HG02938 (cell line): ENCODE measurements around the gene DSG2.
A peak's percentile ranks its signal among the peaks of the same experiment; 100 is the strongest.

Experiments used
- ATAC-seq: cut with Tn5 transposase; IDR thresholded peaks from one replicate; pipeline ENCODE4 v1.9.1; 2021; ENCODE audit warnings: mild to moderate bottlenecking, moderate library complexity; ENCODE audit not compliant: unreplicated experiment

Gene DSG2

DNA sequence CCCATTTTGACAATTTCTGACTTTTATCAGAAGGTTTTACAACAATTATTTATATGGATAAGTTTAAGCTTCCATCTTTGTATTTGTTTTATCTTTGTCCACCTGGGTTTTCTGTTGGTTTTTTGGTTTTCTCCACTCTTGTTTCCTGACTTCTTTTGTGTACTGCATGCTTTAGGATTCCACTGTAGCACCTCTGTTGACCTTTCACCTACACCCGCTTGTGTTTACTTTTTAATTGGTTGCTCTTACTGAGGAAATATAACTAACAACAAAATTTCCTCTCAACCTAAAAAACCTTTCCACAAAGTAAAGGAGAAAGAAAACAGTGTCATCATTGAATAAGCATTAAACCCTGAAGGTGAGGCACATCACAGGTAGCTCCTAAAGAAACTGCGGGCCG lies 53.9 kb downstream of the DSG2 start:
- ATAC-seq = no peak

GRCh38 chr18:31553800-31554199 lies 55.8 kb downstream of the DSG2 start:
- no peak for ATAC-seq

- ATAC-seq = no peak
These were observed 56.8 kb downstream of the DSG2 start for GRCh38 chr18:31554776-31555175.

DNA sequence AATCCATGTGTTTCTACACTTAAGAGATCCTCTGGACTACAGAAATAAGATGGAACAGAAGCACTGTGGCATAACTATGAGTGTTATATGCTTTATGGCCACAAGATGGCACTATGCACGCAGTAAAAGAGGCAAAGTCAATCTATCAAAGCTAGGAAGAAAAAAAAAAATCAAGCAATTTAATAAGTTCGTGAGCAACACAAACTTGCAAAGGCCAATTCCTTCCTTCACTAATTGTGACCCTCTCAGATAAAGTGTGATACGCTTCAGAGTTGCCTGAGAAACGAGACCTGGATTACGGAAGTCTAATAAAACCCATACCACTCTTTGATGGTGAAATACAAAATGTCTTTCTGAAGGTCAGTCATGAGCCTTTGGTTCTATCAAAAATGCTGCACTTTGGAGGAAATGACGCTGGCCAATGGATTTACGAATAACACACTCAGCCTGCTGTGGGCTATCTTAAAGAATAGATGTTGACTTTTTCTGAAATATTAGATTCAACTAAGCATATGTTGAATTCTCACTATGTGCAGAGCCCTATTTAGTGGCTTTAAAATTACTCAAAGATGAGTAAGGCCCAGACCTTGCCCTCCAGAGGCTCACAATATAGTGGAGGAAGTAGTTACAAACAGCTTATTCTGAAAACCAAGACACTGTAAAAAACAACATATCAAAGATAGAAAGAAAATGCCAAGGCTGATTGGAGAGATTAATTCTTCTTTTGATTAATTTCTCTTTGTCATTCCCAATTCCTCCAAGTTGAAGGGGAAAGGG lies 58.2 kb downstream of the DSG2 start:
- ATAC-seq = no peak

- ATAC-seq = no peak
These were observed 59.5 kb downstream of the DSG2 start for GRCh38 chr18:31557446-31557845.

- no peak for ATAC-seq
These were observed 60.6 kb downstream of the DSG2 start for GRCh38 chr18:31558567-31558966.

DNA sequence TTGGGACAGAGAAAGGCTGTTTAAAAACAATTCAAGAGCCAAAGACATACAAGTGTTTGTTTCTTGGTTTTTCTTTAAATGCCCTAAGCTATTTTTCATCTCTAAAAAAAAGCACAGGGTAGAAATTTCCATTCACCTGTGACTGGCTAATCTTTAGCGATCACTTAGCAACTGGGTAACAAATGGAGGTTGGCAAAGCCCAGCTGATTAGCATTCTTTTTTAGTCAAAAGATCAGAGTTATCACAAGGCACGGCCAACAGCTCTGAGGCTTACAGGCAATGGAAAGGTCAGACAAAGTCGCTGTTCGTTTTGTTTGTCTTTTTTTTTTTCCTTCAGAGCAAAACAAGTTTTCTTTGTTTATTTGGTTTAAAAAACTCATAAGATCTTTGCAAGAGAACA lies 64.7 kb downstream of the DSG2 start:
- ATAC-seq = no peak

DNA sequence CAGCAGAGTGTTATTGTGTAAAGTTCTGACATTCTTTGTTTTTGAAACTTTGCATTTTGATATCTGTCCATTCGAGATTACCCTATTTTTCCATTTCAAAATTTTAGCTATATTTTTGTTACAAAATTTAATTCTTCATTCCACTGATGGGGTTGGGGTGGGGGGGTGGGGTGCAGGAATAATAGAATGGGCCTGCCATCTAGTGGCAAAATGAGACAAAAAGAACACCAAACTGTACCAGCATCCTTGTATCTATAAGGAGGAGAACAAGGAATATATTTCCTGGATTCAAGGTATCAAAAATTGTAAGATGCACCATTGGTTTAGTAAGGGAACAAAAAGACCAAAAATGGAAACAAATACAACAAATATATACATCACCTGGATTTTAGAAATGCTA lies 65.8 kb downstream of the DSG2 start:
- no peak for ATAC-seq

DNA sequence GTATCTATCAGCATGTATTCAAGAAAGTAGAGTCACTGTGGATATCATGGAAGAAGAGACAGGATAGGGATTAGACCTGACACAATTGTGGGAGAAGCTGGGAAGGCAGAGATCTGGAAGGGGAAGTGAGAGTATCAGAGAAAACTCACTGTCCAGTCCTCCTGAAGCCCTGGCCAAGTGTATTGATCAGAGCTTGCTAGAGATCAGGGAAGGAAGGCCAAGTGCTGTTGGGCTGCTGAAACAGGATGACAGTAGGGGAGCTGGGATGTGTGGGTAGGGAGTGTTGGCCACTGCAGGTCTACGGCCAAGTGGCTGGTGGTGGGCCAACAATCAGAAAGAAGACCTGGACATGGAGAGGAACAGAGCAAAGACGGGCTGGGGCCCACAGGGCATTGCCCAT lies 67.4 kb downstream of the DSG2 start:
- ATAC-seq = no peak

DNA sequence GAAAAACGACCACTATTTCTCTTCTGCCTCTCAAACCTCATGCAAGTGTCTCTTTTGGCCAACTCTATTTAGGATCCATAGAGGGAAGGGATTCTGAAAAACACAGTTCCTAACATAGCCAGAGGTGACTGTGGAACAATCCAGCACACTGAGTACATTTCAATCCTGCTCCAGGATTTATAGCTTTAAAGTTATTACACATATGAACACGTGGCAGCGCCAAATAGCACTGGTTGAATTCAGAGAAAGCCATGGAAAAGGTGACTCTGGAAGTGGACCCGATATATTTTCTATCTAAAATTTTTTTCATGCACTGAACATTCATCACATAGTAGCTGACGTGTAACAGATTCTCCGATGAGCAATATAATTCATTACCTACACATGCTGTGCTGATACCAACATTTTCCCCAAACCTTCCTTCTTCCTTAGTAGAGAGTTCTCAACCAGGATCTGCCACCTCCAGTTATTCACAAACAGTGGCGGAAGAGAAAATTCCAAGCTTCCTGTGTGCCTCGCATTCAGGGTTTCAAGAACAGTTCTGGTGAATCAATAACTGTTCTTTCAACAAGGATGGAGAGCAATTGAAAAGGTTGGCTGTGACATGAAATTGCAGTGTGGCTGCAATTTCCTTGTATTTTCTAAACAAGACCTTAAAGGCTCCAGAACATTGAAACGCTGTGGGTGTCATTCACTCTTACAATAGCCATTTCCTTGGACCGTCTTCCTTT lies 68.0 kb downstream of the DSG2 start:
- no peak for ATAC-seq

DNA sequence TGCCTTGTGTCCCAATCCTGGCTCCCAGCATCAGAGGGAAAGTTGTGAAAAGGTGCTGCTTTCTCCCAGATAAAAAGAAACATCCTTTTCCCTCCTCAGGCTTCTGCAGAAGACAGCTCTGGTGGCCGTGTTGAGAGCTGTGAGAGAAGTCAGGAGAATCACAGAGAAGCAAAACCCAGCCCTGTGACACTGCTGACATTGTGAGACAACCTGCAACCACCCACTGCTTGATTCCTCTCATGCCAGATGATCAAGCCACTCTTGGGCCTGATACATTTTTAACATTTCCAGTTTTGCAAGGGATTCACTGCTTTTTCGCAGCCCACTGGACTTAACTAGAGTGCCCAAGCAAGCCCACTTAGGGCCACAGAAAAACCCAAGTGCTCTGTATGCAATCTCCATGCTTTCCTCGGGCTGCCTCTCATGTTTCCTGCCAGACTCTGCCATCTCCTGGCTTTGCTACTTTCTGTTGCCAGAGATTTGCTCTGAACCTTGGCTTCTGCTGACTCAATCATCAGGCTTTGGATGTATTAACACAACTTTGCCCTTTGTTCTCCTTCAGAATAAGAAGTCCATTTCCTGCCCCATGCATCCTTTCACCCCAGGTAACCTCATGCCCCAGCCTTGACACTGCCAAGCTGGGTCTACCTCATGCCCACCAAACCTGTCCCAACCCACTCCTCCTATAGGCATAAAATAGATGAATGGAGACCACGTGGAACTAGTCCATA lies 68.8 kb downstream of the DSG2 start:
- ATAC-seq = no peak

DNA sequence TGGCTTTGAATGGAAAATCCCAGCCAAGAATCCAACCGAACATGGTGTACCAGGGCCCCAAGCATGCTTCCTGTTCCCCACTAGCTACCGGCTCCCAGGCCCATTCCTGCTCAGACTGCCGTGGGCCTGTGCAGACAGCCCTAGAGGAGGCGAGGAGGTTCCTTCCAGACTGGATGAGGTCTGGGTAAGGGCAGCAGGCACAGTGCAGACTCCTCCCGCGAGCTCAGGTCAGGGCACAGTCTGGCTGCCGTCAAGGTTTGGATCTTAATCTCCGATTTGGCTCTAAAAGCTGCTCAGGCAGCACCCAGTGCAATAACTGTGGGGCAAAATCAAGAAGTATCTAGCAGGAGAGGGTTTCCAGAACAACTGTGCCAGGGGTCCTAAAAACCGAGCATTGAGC lies 74.4 kb downstream of the DSG2 start:
- no peak for ATAC-seq

- no peak for ATAC-seq
These were observed 75.1 kb downstream of the DSG2 start for GRCh38 chr18:31573051-31573450.

DNA sequence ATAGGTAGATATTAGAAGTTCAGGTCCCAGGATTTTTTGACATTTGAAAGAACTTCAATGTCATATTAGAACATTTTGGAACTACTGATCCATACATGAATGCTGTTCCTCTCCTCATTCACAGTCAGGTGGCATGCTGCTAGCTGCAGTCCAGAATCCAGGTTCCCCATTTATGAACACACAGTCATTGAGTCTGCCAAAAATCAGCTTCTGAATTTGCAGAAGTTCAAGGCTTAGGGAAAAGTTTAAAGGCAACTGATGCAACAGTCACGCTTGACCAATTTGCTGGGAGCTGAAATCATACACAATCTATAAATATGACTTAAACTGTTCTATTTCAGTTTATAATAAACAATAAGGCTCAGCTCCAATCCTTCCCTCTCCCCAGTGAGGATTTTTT lies 76.4 kb downstream of the DSG2 start:
- no peak for ATAC-seq

DNA sequence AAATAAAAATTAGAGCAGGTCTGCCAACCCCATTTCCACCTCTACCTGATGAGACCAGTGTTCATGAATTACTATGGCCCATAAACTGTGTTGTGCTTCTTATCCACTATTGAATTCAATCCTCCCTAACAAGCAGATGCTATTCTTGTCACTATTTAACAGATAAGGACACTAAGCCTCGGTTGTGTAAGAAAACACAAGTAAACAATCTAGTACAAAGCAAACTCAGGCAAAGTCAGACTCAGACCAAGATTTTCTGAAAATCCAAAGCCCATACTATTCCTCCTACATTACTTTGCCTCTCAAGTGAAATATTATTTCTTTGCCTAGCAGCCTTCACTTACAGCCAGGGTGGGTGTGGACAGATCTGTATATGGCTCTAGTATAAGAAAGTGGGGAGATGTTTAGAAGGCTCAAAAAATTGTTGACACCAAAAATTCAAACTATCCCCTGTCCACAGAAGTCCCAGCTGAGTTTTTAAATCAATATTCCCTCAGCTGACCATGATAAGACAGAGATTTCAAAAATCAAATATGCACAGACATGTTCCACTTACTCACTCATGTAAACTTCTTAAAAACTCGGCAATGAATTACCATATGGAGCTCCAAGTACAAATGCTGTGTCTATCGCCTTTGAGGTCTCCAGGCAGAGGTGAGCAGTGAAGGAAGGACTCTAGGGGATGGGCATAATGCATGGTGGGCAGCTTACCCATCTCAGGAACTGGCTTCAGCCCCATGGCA lies 77.7 kb downstream of the DSG2 start:
- no peak for ATAC-seq

- ATAC-seq = peak; percentile 43
These were observed 78.7 kb downstream of the DSG2 start for GRCh38 chr18:31576670-31577069.

- peak; percentile 4 for ATAC-seq
These were observed 79.2 kb downstream of the DSG2 start for GRCh38 chr18:31577195-31577594.

GRCh38 chr18:31578126-31578525 lies 80.1 kb downstream of the DSG2 start:
- no peak for ATAC-seq

- ATAC-seq = no peak
These were observed 81.4 kb downstream of the DSG2 start for GRCh38 chr18:31579375-31579774.

GRCh38 chr18:31581498-31582197 lies 83.7 kb downstream of the DSG2 start:
- ATAC-seq = no peak
